HG03064 (cell line): ENCODE data around the gene OFD1.

Experiments used
- ATAC-seq: cut with Tn5 transposase; IDR thresholded peaks from one replicate; pipeline ENCODE4 v1.9.1; 2021; ENCODE audit warnings: low read depth; ENCODE audit not compliant: unreplicated experiment

The OFD1 gene

DNA sequence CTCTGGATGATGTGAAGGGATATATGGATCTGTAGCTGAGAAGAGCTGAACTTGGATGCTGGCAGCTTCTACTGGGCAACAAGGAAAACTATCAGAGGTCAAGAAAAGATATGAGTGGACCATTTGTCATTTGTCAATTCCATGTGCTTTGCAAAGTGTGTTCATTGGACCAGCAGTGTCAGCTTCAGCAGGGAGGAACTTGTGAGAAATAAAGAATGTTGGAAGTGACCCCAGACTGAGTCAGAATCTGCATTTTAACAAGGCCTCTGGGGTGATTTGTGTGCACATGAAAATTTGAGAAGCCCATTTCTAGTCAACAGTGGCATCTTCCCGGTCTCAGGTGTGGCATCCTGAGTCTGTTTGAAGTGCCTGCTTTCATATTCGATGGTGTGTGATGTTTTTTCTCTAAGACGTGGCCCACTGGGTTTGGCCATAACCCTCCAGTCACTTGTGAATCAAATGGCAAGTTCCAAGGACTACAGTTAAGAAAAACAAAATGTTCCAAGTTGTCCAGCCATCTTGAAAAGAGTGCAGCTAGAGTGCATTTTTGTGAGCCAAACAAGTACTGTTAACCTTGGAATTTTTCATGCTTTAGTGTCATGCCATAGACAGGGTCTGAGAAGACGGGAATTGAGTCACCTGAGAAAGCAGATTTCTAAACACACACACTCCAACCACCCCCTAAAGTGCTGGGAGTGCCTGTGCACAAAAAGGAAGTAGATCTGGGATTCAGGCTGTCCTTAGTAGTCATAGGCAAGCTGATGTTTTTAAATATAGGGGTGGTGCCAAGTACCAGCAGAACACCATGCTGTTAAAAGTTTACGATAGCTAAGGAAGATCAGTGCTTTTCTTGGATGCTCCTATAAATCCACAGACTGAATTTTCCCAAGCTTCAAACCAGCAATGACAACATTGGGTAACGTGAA is 55.9 kb downstream of the OFD1 start:
- no peak for ATAC-seq

DNA sequence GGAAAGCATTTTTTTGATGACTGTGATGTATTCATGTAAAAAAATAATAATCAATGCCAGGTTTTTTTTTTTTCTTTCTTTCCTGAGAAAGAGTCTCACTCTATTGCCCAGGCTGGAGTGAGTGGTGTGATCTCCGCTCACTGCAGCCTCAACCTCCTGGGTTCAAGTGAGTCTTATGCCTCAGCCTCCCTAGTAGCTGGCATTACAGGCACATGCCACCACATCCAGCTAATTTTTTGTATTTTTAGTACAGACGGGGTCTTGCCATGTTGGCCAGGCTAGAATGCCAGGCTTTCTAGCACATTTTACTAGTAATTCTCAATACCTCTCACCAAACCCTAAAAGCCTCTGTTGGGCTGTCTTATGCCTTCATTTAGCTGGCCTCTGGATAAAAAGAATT is 56.6 kb downstream of the OFD1 start:
- no peak for ATAC-seq

DNA sequence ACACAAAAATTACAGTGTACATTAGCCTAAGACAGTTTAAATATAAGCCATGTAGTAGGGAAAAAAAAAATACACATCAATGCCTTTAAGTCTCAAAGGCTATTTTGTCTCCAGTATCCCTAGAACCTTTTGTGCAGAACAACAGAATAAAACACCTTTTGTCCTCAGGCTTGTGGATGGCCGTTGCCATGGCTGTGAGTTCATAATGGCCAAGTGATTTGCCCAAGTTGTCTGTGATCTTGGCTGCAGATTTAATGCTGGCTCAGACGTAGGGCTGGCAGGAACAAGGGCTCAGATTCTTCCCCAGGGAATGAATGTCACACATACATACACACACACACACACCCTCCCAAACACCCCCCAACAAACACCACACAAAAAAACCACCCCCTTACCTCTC is 57.0 kb downstream of the OFD1 start:
- no peak for ATAC-seq

DNA sequence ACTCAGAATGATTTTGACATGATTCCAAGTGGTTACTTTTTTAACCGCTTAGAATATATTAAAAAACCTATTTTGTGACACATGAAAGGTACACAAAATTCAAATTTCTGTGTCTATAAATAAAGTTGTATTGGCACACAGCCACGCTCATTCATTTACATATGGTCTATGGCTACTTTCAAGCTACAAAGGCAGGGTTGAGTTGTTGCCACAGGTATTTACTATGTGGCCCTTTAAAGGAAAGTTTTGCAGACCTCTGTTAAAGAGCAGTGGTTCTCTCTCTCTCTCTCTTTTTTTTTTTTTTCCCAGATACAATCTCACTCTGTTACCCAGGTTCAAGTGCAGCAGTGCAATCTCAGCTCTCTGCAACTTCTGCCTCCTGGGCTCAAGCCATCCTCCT is 59.3 kb downstream of the OFD1 start:
- ATAC-seq = no peak

DNA sequence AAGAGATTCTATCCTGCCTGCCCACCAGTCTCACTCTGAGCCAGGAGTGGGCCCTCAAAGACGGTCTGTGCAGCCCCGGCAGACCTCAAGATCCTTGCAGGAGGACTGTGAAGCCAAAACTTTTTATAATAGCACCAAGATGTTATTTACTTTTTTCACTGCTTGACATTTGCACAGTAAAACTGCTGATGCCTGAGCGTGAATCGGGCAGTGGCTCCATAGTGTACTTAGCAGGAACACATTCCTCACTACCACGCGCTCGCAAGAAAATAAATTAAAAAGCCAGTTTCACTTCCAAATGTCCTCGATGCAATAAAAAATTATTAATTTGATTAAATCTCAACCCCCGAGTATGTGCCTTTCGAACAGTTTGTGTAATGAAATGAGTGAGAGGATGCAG is 59.9 kb downstream of the OFD1 start:
- no peak for ATAC-seq

DNA sequence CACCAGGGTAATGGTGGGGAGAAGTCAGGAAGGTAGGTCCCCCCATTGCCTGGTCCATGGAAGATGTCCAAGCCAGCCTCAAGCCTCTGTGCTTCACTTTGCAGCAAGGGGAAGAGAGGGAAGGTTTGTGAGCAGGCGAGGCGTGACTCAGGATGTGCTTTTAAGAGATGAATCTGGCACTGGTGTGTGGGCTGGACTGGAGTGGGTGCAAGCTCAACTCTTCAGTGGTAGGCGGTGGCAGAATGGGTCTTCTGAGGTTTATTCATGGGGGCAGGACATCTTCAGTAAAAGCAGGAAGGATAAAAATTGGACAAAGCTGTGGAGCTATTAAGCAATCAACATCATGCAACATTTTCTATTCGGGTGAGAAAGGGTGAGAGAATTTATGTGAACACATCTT is 63.0 kb downstream of the OFD1 start:
- ATAC-seq = no peak

DNA sequence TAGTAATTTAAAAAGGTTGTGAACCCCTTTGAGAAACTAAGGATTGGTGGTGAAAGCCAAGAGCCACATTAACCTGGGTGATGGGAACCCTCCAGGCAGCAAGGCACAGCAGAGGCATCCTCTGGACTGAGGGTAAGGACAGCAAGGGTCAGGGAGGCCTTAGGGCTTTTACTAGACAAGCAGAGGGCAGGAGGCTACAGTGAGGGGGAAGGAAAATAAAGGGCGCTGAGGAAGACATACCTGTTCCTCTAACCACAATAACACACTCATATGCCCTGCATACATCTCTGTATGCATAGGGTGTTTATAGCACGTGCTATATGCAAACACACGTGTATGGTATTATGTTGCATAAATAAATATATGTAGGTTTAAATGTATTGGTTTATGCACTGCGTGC is 63.6 kb downstream of the OFD1 start:
- ATAC-seq = no peak

DNA sequence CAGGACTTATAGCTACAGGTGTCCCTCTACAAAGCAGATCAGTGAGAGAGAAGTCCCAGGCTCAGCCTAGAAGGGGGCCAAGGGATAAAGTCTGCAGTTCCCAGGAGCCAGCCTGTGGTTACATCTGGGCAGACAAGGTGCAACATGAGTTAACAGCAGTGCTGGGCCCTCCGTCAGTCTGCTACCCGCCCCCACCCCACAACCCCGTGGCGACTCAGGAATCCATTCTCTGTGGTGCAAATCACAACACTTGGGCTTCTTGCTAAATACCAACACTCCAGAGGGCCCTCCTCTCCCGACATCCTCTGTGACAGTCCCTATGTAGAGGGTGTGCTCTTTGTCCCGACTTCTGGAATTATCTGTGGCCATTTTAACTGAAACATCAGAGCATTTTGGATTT is 68.6 kb downstream of the OFD1 start:
- no peak for ATAC-seq

DNA sequence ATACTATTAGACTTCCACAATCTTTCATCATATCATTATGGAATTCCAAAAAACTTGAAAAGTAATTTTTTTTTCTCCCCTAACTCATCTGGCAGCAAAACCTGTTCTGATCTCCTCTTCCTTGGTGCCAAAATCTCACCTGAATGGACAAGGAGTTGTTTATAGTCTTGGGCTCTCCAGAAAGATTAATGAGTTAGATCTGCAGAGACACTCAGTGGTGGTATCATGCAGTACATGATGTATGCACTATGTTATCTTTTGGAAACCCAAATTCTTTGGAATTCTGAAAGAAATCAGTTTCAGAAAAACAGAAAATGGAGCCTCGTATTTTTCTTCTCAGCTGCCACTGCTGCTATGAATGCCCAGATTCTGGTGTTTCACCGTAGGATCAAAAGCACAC is 70.7 kb downstream of the OFD1 start:
- ATAC-seq = no peak

DNA sequence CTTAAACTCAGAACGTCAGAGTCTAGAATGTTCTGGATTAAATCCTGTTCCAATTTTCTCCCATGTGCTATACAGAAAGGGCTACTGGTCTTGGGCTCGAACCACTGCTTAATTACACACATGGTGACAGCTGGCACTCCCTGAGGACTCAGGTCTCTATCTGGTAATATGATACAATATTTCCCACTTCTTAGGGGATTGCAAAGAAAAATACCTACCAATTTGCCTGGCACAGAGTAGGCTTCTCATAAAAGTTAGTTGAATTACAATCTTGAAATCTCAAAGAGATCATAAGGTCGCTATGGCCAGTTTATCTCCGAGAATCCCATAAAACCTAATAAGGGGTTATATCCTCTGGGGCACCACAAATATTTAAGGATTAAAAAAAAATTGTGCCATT is 73.7 kb downstream of the OFD1 start:
- ATAC-seq = no peak

DNA sequence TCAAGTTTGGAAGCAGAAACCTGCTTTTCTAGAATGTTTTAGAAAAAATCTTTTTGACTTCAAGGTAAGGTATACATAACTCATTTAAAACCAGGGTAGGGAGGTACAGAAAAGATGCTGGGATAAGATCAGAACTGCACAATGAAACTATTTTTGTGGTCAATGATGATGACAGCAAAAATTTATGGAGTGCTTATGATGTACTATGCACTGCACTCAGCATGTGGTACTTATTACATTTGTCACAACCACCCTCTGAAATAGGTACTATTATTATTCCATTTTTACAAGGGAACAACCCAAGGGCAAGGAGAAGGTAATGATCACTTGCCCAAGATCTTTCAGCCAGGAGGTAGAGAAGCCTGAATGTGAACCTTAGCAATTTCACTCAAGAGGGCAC is 74.3 kb downstream of the OFD1 start:
- ATAC-seq = no peak

DNA sequence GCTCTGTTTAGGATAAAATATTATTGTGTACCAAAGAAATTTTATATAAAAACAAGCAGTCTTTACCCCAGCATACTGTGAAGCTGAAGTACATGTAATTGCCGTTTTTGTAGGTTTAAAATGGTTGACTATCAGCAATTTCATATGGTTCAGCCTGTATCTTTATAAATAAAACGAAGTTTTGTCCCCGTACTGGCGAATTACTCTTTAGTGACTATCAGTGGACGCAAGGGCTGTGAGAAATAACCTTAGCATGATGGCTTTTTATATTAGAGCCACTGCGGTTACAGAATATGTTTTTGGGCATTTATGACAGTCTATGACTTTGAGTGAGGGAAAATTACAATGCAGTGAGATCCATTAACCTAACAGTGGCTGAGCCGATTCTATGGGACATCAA is 81.1 kb downstream of the OFD1 start:
- no peak for ATAC-seq

DNA sequence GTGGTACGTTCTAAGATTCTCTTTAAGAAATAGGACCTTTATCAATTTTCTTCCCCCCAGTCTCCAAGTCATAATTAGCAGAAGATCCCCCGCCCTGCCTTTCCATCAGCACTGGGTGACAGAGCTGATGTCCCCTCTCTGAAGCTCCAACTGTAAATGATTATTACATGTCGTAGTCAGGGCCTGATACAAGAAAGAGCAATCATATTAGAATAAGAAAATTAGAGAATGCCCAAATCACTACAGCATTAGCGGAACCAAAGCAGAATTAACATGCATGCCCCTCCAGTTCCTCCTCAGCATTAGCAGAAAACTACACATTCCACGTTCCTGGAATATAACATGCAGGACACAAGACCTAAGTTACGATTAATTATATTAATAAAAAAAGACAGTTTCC is 81.6 kb downstream of the OFD1 start:
- ATAC-seq = no peak

DNA sequence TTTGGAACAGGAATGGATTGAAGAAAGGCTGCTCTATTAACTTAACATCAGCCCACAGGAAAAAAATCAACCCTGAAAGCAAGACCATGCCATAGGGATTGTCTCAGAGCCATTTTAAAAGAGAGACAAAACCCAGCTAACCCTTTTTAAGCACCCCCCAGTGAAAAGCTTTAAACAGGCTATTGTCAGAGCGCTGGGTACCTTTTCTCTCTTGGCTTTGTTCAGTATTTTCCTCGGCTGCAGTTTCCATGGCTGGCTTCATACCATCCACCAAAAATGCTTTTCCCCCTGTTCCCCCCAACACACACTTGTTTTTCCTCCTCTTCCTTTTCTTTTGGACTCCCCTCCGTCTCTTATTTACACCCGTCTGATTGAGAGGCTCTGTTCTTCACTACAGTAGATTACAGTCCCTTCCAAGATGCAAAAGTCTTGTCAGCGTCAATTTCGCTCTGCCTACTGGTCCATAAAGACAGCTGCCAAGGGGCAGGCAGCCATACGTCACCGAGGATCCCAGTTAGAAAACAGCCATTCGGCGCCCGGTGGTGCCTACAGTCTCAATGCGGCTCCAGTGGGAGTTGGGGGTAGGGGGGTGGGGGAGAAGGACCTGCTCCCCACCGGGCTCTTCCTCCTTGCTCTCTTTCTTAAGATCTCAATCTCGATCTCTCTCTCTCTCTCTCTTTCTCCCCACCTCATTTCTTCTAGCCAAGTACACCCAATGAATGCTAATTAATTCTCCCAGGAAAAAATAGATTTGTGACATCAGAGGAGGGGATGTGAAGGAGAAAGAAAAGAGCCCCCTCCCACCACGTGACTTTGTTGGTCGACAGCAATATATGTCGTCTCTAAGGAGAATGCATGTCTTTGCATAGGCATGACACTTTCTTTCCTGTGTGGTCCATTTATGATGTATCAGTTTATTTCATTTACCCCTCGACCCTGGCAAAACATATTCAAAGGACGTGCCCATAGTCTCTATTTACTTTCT is 82.4 kb downstream of the OFD1 start, which contains the start of gene GPM6B:
GPM6B (minus strand) TSS at position 451 of the 985 bp plus-strand sequence; CDS start at position 262, 189 bp downstream.
- no peak for ATAC-seq
